ENCODE results near the gene SS18L1.
"Not testable (repeated sequence)": the region's sequence is repeated elsewhere in the genome, so short reads cannot be mapped to it uniquely, and the experiment has no call there.

Gene SS18L1

DNA sequence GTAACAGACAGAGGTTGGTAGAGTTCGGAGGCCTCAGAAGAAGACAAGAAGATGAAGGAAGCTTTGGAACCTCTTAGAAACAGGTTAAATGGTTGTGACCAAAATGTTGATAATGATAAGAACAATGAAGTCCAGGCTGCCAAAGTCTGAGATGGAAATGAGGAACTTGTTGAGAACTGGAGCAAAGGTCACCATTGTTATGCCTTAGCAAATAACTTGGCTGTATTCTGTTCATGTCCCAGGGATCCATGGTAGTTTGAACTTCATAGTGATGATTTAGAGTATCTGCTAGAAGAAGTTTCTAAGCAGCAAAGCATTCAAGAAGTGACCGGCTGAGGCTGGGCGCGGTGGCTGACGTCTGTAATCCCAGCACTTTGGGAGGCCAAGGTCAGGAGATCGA is 32.4 kb upstream of the SS18L1 start:
- H4K20me1 ChIP-seq (ENCODE audit: low read depth, low read length) = no peaks in the 10 kb centered on the region
- no peaks in the 10 kb centered on the region for H3K36me3 ChIP-seq (ENCODE audit: low read length)
- no peak overlapping the region for H3K4me2 ChIP-seq (ENCODE audit: low read depth, low read length, poor library complexity, severe bottlenecking)
- no peak for TF ChIP-seq EZH2phosphoT487 (conservative IDR thresholded peaks at IDR 0.05; ENCODE audit: low read length)
- TF ChIP-seq, protein P1, sequence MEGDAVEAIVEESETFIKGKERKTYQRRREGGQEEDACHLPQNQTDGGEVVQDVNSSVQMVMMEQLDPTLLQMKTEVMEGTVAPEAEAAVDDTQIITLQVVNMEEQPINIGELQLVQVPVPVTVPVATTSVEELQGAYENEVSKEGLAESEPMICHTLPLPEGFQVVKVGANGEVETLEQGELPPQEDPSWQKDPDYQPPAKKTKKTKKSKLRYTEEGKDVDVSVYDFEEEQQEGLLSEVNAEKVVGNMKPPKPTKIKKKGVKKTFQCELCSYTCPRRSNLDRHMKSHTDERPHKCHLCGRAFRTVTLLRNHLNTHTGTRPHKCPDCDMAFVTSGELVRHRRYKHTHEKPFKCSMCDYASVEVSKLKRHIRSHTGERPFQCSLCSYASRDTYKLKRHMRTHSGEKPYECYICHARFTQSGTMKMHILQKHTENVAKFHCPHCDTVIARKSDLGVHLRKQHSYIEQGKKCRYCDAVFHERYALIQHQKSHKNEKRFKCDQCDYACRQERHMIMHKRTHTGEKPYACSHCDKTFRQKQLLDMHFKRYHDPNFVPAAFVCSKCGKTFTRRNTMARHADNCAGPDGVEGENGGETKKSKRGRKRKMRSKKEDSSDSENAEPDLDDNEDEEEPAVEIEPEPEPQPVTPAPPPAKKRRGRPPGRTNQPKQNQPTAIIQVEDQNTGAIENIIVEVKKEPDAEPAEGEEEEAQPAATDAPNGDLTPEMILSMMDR (IDR thresholded peaks at IDR 0.05; ENCODE audit: insufficient read depth, low read length, poor library complexity, severe bottlenecking) = no peak
- H2AFZ ChIP-seq (ENCODE audit: low read depth, low read length, severe bottlenecking) = no peak overlapping the region
- no peaks in the 10 kb centered on the region for H3K27me3 ChIP-seq (ENCODE audit: low read length)
- H3K27ac ChIP-seq (ENCODE audit: low read depth, low read length) = no peak overlapping the region
- H3K79me2 ChIP-seq (ENCODE audit: insufficient read depth, low read length) = no peaks in the 10 kb centered on the region
- no peak overlapping the region for H3K9ac ChIP-seq (ENCODE audit: low read length)
- no peaks in the 10 kb centered on the region for H3F3A ChIP-seq (ENCODE audit: insufficient read depth)
- H3K9me2 ChIP-seq (replicated peaks; ENCODE audit: insufficient read depth, low read length) = no peaks in the 10 kb centered on the region
- H3K4me3 ChIP-seq (ENCODE audit: insufficient read depth, low read length, poor library complexity, severe bottlenecking) = no peak overlapping the region
- H3K9me3 ChIP-seq (ENCODE audit: insufficient read depth, low read length) = peaks cover 43% of the 10 kb centered on the region

DNA sequence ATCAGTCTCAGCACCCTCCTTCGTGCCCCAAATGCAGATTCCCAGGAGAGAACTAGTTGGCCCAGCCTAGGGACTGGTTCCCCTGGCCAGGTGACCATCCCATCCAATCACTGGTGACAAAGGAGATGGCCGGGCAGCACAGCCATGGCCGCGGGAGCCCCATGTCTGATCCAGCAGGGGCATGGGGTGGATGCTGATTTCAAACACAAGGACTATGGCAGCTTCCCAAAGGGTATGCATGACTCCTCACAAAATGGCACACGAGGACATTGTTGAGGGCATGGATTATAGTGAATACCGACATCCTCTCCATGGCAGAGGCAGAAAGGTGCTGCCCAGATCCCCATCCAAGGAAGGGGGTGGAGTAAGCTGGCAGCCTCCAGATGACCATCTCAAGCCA is 31.2 kb upstream of the SS18L1 start:
- Histone ChIP-seq H3K27ac (ENCODE audit: low read depth, low read length) (no peak overlapping the region), H3K4me2 (ENCODE audit: low read depth, low read length, poor library complexity, severe bottlenecking) (no peak overlapping the region), H3K9ac (ENCODE audit: low read length) (no peak overlapping the region), H2AFZ (ENCODE audit: low read depth, low read length, severe bottlenecking) (no peak overlapping the region), H3K27me3 (ENCODE audit: low read length) (no peaks in the 10 kb centered on the region), H3K9me3 (ENCODE audit: insufficient read depth, low read length) (peaks cover 39% of the 10 kb centered on the region), H3K4me3 (ENCODE audit: insufficient read depth, low read length, poor library complexity, severe bottlenecking) (no peak overlapping the region), H3K79me2 (ENCODE audit: insufficient read depth, low read length) (no peaks in the 10 kb centered on the region), H3F3A (ENCODE audit: insufficient read depth) (no peaks in the 10 kb centered on the region), H4K20me1 (ENCODE audit: low read depth, low read length) (no peaks in the 10 kb centered on the region), H3K36me3 (ENCODE audit: low read length) (no peaks in the 10 kb centered on the region), H3K9me2 (replicated peaks; ENCODE audit: insufficient read depth, low read length) (no peaks in the 10 kb centered on the region)
- TF ChIP-seq, protein P1 (IDR thresholded peaks at IDR 0.05; ENCODE audit: insufficient read depth, low read length, poor library complexity, severe bottlenecking) = no peak
- no peak for TF ChIP-seq EZH2phosphoT487 (conservative IDR thresholded peaks at IDR 0.05; ENCODE audit: low read length)

DNA sequence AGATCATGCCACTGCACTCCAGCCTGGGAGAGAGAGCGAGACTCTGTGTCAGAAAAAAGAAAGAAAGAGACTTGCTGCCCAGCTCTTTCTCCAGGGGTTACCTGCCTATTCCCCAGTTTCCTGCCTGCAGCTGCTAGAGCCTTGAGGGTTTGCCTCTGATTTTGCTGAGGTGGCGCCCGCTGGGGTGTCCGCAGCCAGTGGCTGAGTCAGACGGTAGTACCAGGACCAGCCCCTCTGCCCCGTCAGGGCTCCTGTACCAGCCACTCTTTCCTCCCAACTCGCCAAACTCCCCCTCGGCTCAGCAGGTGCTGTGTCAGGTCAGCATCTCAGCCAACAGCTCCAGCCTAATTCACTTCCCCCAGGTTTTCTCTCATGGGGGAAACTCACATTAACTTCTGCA is 28.7 kb upstream of the SS18L1 start:
- no peak overlapping the region for H2AFZ ChIP-seq (ENCODE audit: low read depth, low read length, severe bottlenecking)
- no peaks in the 10 kb centered on the region for H3F3A ChIP-seq (ENCODE audit: insufficient read depth)
- no peaks in the 10 kb centered on the region for H4K20me1 ChIP-seq (ENCODE audit: low read depth, low read length)
- no peak overlapping the region for H3K9ac ChIP-seq (ENCODE audit: low read length)
- no peaks in the 10 kb centered on the region for H3K36me3 ChIP-seq (ENCODE audit: low read length)
- no peak overlapping the region for H3K27ac ChIP-seq (ENCODE audit: low read depth, low read length)
- TF ChIP-seq, protein P1 (IDR thresholded peaks at IDR 0.05; ENCODE audit: insufficient read depth, low read length, poor library complexity, severe bottlenecking) = no peak
- no peak for TF ChIP-seq EZH2phosphoT487 (conservative IDR thresholded peaks at IDR 0.05; ENCODE audit: low read length)
- H3K9me3 ChIP-seq (ENCODE audit: insufficient read depth, low read length) = peaks cover 17% of the 10 kb centered on the region; the same call in 1 of the 2 replicates
- no peak overlapping the region for H3K4me3 ChIP-seq (ENCODE audit: insufficient read depth, low read length, poor library complexity, severe bottlenecking)
- H3K79me2 ChIP-seq (ENCODE audit: insufficient read depth, low read length) = no peaks in the 10 kb centered on the region
- H3K27me3 ChIP-seq (ENCODE audit: low read length) = no peaks in the 10 kb centered on the region
- no peaks in the 10 kb centered on the region for H3K9me2 ChIP-seq (replicated peaks; ENCODE audit: insufficient read depth, low read length)
- H3K4me2 ChIP-seq (ENCODE audit: low read depth, low read length, poor library complexity, severe bottlenecking) = no peak overlapping the region

DNA sequence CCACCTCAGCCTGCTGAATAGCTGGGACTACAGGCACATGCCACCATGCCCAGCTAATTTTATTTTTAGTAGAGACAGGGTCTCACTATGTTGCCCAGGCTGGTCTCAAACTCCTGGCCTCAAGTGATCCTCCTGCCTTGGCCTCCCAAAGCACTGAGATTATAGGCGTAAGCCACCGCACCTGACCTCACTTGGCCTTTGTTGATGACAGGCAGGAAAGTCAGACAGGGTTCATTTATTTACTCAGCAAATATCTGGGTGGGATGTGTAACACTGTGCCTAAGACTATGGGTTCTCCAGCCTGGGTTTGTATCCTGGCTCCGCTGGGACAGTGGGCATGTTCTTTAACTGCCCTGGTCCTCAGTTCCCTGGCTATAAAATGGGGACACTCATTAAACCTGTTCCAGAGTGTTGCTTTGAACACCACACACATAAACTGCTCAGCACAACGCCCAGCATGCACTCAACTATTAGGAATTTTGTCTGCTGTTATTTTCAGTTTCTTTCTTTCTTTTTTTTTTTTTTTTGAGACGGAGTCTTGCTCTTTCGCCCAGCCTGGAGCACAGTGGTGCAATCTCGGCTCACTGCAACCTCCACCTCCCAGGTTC is 27.7 kb upstream of the SS18L1 start:
- H3K9me3 ChIP-seq (ENCODE audit: insufficient read depth, low read length) = peaks cover 13% of the 10 kb centered on the region; the same call in 1 of the 2 replicates
- not testable (repeated sequence) for H3K4me2 ChIP-seq (ENCODE audit: low read depth, low read length, poor library complexity, severe bottlenecking); H3K9me2 ChIP-seq (replicated peaks; ENCODE audit: insufficient read depth, low read length); H3K79me2 ChIP-seq (ENCODE audit: insufficient read depth, low read length); H3K27me3 ChIP-seq (ENCODE audit: low read length); H3K27ac ChIP-seq (ENCODE audit: low read depth, low read length); H3K36me3 ChIP-seq (ENCODE audit: low read length); H2AFZ ChIP-seq (ENCODE audit: low read depth, low read length, severe bottlenecking); H3F3A ChIP-seq (ENCODE audit: insufficient read depth); H3K4me3 ChIP-seq (ENCODE audit: insufficient read depth, low read length, poor library complexity, severe bottlenecking); H4K20me1 ChIP-seq (ENCODE audit: low read depth, low read length); H3K9ac ChIP-seq (ENCODE audit: low read length)

Measured in SU-DHL-6 (cell line).